ENCODE data around the gene SLC24A4. TPM values are rescaled to one million over a fixed set of nuclear protein-coding genes. Genes with fewer than 3 reads are reported as not detected.

Gene SLC24A4
- total RNA-seq, 1 donor from 2014 or later: under 0.01 TPM

- peak in 1 of 2 donors; percentile 44 for DNase-seq (ENCODE audit: low read depth in 2 of 2)
Measured at GRCh38 chr14:92496191-92496857, 173.4 kb downstream of the SLC24A4 start.

- DNase-seq (ENCODE audit: low read depth in 2 of 2): no peak
Measured at GRCh38 chr14:92497391-92497790, 174.4 kb downstream of the SLC24A4 start.

- no peak for DNase-seq (ENCODE audit: low read depth in 2 of 2)
Measured at GRCh38 chr14:92499234-92499633, 176.3 kb downstream of the SLC24A4 start.

- DNase-seq (ENCODE audit: low read depth in 2 of 2): no peak
Measured at GRCh38 chr14:92500491-92500941, 177.6 kb downstream of the SLC24A4 start.

- no peak for DNase-seq (ENCODE audit: low read depth in 2 of 2)
Measured at GRCh38 chr14:92501891-92502351, 179.0 kb downstream of the SLC24A4 start.

- DNase-seq (ENCODE audit: low read depth in 2 of 2): no peak
Measured at GRCh38 chr14:92502541-92503286, 179.7 kb downstream of the SLC24A4 start.

GRCh38 chr14:92503756-92504491 is 181.0 kb downstream of the SLC24A4 start:
- DNase-seq (ENCODE audit: low read depth in 2 of 2): peak in 1 of 2 donors; percentile 39

- DNase-seq (ENCODE audit: low read depth in 2 of 2): no peak
Measured at GRCh38 chr14:92505826-92506225, 182.9 kb downstream of the SLC24A4 start.

- DNase-seq (ENCODE audit: low read depth in 2 of 2): no peak
Measured at GRCh38 chr14:92506231-92506630, 183.3 kb downstream of the SLC24A4 start.

GRCh38 chr14:92507174-92507768 is 184.3 kb downstream of the SLC24A4 start:
- DNase-seq (ENCODE audit: low read depth in 2 of 2): no peak

GRCh38 chr14:92510972-92511371 is 188.0 kb downstream of the SLC24A4 start:
- no peak for DNase-seq (ENCODE audit: low read depth in 2 of 2)

- DNase-seq (ENCODE audit: low read depth in 2 of 2): peak in 1 of 2 donors; percentile 91
Measured at GRCh38 chr14:92511453-92512238, 188.7 kb downstream of the SLC24A4 start.

- no peak for DNase-seq (ENCODE audit: low read depth in 2 of 2)
Measured at GRCh38 chr14:92512807-92513203, 189.8 kb downstream of the SLC24A4 start.

- DNase-seq (ENCODE audit: low read depth in 2 of 2): peak; percentile 37 to 74
Measured at GRCh38 chr14:92513204-92513965, 190.4 kb downstream of the SLC24A4 start, which contains the start of gene RIN3. Gene RIN3, plus strand, starts transcription at chr14:92513781. Its CDS starts 152 bp downstream, at chr14:92513933.

GRCh38 chr14:92513966-92514843 is 191.2 kb downstream of the SLC24A4 start:
- DNase-seq (ENCODE audit: low read depth in 2 of 2): peak in 1 of 2 donors; percentile 40

- DNase-seq (ENCODE audit: low read depth in 2 of 2): no peak
Measured at GRCh38 chr14:92514844-92515514, 192.0 kb downstream of the SLC24A4 start.

- DNase-seq (ENCODE audit: low read depth in 2 of 2): no peak
Measured at GRCh38 chr14:92515546-92516343, 192.8 kb downstream of the SLC24A4 start.

Measured in dermis microvascular lymphatic vessel endothelial cell (primary cell).